Measurements from ENCODE around the gene PLPPR1. TPM values are rescaled to one million over a fixed set of nuclear protein-coding genes. Genes with fewer than 3 reads are reported as not detected.

The PLPPR1 gene
- total and polyA plus RNA-seq, 2 of the 13 experiments (the other 11 are each of a cell fraction or from before 2014, with no cell fraction given), result 16.0 to 84.7 TPM

GRCh38 chr9:101265261-101265660 is 236.7 kb downstream of the PLPPR1 start (continued):
- TF ChIP-seq ZBTB8A (CRISPR knock-in tag; IDR thresholded peaks at IDR 0.05; ENCODE audit: borderline replicate concordance, low read depth) (no peak), ZNF713 (CRISPR knock-in tag; IDR thresholded peaks at IDR 0.05) (no peak), ZNF318 (CRISPR knock-in tag; IDR thresholded peaks at IDR 0.05) (no peak), ZNF644 (CRISPR knock-in tag; IDR thresholded peaks at IDR 0.05; ENCODE audit: low read depth) (no peak)

GRCh38 chr9:101268426-101268825 is 239.9 kb downstream of the PLPPR1 start:
- Histone ChIP-seq H3K36me3 (replicated peaks in 1 of 2; ENCODE audit: control insufficient read depth in 1 of 2, insufficient read depth in 2 of 2, low read length in 2 of 2) (peaks cover 3 to 9% of the 10 kb centered on the region in 2 experiments; a peak in 3 of 5 replicates), H3K9ac (ENCODE audit: insufficient read depth, low read depth, low read length) (no peak overlapping the region), H3K4me1 (ENCODE audit: insufficient read depth, low read length) (peaks cover 7% of the 10 kb centered on the region; the same call in 1 of the 2 replicates), H3K4me3 (replicated peaks in 1 of 3; ENCODE audit: insufficient read depth in 1 of 3, low read depth in 2 of 3, low read length in 3 of 3) (no peak overlapping the region), H3K4me2 (ENCODE audit: low read depth, low read length) (no peak overlapping the region), H2AFZ (ENCODE audit: low read length) (no peak overlapping the region), H4K20me1 (ENCODE audit: insufficient read depth, low read length) (no peaks in the 10 kb centered on the region), H3K79me2 (ENCODE audit: insufficient read depth, low read length) (no peaks in the 10 kb centered on the region), H3K27me3 (ENCODE audit: control insufficient read depth in 1 of 2, insufficient read depth in 2 of 2, low read length in 2 of 2) (no peaks in the 10 kb centered on the region), H3K27ac (ENCODE audit: extremely low read length, insufficient read depth, low read length) (no peak overlapping the region), H3K9me3 (ENCODE audit: low read length) (no peaks in the 10 kb centered on the region)
- no peak for DNase-seq (ENCODE audit: low spot score)
- 95% methylated on average over 1 of the region's 1 CpG for WGBS (ENCODE audit: low lambda C conversion rate)
- FAIRE-seq, result no peak
- CTCF ChIA-PET (ENCODE audit: low intra/inter-chr PET ratio, low total read pairs), result no interaction called here
- in situ Hi-C loops (cut with HindIII; ENCODE audit: extremely low pct_ligation_motif_present, low pct_unique_long_range_greater_than_20kb) (no loop called here), intact Hi-C loops (cut with micrococcal nuclease; ENCODE audit: unreplicated experiment) (no loop called here)
- no peak for ATAC-seq
- POLR2A ChIA-PET, result no interaction called here
- no TSS peak for BruUV-seq (replicated peaks)
- no peak for TF ChIP-seq ZNF318 (CRISPR knock-in tag; IDR thresholded peaks at IDR 0.05)
